CD4-positive, alpha-beta T cell treated with Interleukin-6 at 100 ng/mL for 8 hours (primary cell): Measurements from ENCODE around the gene ZFP92.

Experiments
- DNase-seq: peaks from one replicate; pipeline ENCODE4 v3.0.0-alpha.2; 2020; ENCODE audit warnings: mixed read lengths, low spot score

Gene ZFP92

GRCh38 chrX:153408871-153409351 lies 2.4 kb upstream of the ZFP92 start:
- DNase-seq: no peak

GRCh38 chrX:153409414-153410101 lies 1.7 kb upstream of the ZFP92 start:
- no peak for DNase-seq

- DNase-seq: no peak
Measured at GRCh38 chrX:153410373-153410772, 899 bp upstream of the ZFP92 start.

GRCh38 chrX:153410888-153411254 lies 401 bp upstream of the ZFP92 start:
- DNase-seq: no peak

- DNase-seq: no peak
Measured at GRCh38 chrX:153411988-153412574, 809 bp downstream of the ZFP92 start.

- no peak for DNase-seq
Measured at GRCh38 chrX:153412746-153413720, 1.8 kb downstream of the ZFP92 start.

GRCh38 chrX:153413731-153414130 lies 2.5 kb downstream of the ZFP92 start:
- DNase-seq: no peak

GRCh38 chrX:153414856-153415510 lies 3.7 kb downstream of the ZFP92 start:
- no peak for DNase-seq

GRCh38 chrX:153416781-153417450 lies 5.6 kb downstream of the ZFP92 start:
- DNase-seq: no peak

- DNase-seq: no peak
Measured at GRCh38 chrX:153417637-153418036, 6.4 kb downstream of the ZFP92 start.

- DNase-seq: no peak
Measured at GRCh38 chrX:153420851-153421599, 9.8 kb downstream of the ZFP92 start.

GRCh38 chrX:153421856-153422255 lies 10.6 kb downstream of the ZFP92 start:
- DNase-seq: no peak

GRCh38 chrX:153423652-153424051 lies 12.4 kb downstream of the ZFP92 start:
- DNase-seq: no peak

GRCh38 chrX:153426204-153426603 lies 14.9 kb downstream of the ZFP92 start:
- DNase-seq: no peak

GRCh38 chrX:153430796-153431195 lies 19.5 kb downstream of the ZFP92 start:
- DNase-seq: no peak

- DNase-seq: no peak
Measured at GRCh38 chrX:153433161-153433680, 21.9 kb downstream of the ZFP92 start.

GRCh38 chrX:153433781-153434285 lies 22.6 kb downstream of the ZFP92 start:
- no peak for DNase-seq

GRCh38 chrX:153434801-153435200 lies 23.5 kb downstream of the ZFP92 start:
- no peak for DNase-seq

- no peak for DNase-seq
Measured at GRCh38 chrX:153435845-153436244, 24.6 kb downstream of the ZFP92 start.

- no peak for DNase-seq
Measured at GRCh38 chrX:153438532-153438931, 27.3 kb downstream of the ZFP92 start.
